GM19324 (cell line): ENCODE data around the gene PCDHGA2.
A peak's percentile ranks its signal among the peaks of the same experiment; 100 is the strongest.
"Not testable (repeated sequence)": the region's sequence is repeated elsewhere in the genome, so short reads cannot be mapped to it uniquely, and the experiment has no call there.

Experiments
- ATAC-seq: cut with Tn5 transposase; IDR thresholded peaks from one replicate; pipeline ENCODE4 v1.9.1; 2021; ENCODE audit warnings: mild to moderate bottlenecking, moderate library complexity; ENCODE audit not compliant: unreplicated experiment, low FRiP score

PCDHGA2 gene

GRCh38 chr5:141338538-141339306 is at the start of gene PCDHGA2:
Gene PCDHGA2, plus strand, starts transcription at chr5:141338760.
- ATAC-seq, result no peak

- ATAC-seq, result no peak
Observed at GRCh38 chr5:141298376-141298775, 40.2 kb upstream of the PCDHGA2 start.

DNA sequence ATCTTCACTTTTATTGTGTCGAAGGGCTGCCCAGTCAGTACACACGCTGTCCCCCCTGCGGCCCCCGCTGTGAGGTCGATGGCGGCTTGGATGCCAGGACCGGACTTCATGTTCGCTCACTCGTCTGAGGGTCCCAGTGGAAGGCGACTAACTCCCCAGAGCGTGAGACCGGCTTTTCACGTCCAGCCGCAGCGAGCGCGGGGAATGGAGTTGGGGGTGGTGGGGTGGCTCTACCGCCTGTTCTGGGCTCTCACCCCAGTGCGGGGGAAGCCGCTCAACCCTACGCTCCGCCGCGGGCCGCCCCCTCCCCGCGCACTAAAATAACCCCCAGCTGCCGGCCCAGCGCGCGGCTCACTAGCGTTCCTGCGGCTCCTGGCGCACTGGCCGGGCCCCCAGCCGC is 34.8 kb upstream of the PCDHGA2 start, which contains the start of gene SLC25A2:
Gene SLC25A2, minus strand, starts transcription at position 294 of the 400 bp plus-strand sequence. Its CDS starts 184 bp downstream, at position 110.
- ATAC-seq, result no peak

DNA sequence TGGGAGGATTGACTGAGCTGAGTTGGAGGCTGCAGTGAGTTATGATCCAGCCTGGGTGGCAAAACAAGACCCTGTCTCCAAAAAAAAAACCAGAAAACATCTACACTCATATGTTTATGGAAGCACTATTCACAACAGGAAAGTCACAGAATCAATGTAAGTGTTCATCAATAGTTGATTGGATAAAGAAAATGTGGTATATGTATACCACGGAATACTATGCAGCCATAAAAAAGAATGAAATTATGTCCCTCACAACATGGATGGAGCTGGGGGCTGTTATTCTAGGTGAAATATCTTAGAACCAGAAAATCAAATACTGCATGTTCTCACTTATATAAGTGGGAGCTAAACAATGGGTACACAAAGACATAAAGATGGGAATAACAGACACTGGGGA is 31.9 kb upstream of the PCDHGA2 start:
- ATAC-seq, result no peak

DNA sequence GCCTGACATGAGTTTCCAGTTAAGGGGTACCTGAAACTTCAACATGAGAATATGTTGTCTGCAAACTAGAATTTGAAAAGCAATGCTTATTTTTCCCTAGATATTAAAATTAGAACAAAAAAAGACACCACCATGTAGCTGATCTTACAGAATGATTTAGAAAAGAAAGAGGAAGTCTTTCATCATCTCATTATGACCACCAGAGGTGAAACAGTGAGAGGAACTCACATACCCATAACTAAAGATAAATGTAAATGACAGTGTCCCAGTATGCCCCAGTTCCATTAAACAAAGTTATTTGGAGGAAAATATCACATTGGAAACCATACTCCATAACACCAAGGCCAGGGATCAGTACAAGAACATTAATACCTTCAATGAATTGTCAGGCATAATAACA is 24.8 kb upstream of the PCDHGA2 start:
- ATAC-seq, result no peak

DNA sequence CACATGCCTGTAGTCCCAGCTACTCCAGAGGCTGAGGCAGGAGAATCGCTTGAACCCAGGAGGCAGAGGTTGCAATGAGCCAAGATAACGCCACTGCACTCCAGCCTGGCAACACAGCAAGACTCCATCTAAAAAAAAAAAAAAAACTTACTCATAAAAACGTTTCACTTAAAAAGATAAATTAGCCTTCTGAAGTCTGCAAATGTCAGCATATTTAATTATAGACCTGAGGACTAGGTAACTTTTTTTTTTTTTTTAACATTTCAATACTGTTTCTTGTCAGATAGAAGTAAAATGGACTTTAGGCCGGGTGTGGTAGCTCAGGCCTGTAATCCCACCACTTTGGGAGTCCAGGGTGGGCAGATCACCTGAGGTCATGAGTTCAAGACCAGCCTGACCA is 21.6 kb upstream of the PCDHGA2 start:
- ATAC-seq, result not testable (repeated sequence)

DNA sequence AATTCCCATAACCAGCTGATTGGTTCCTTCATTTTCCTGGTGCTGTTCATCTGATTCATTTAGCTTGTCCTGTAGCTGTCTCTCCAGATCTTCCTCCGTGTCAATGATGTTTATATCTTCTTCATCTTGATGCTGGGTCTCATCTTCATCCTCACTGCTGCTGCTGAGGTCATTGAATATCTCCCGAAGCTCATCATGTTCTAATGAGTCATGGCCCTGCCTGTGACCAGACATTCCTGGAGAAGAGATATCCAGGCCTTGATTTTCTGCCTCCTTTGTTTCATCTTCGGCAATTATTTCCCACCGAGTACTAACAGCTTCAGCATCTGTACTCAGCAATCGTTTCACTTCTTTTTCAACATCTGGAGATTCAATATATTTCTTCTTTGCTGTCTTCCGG is 19.4 kb upstream of the PCDHGA2 start:
- no peak for ATAC-seq

DNA sequence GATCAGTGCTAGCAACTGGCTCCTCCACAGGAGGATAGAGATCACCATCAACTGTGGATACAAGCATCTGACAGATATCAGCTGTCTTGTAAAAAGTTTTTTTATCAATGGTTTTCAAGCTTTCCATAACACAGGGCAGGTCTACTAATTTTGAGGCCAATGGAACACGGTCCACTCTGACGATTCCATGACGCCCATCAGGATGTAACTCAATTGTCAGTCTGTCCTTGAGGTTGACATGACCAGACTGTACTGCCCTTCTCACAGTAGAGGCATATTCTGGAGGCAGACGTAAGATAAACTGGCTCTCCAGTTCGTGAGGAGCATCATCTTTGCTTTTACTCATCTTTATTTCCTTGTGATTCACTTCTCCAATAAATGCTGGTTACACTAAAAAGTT is 18.9 kb upstream of the PCDHGA2 start:
- no peak for ATAC-seq

GRCh38 chr5:141320225-141321169 is 18.1 kb upstream of the PCDHGA2 start, which contains the start of gene TAF7:
Gene TAF7, minus strand, starts transcription at chr5:141320784. Its CDS starts 740 bp downstream, at chr5:141320044.
- peak; percentile 98 for ATAC-seq

- ATAC-seq, result no peak
Observed at GRCh38 chr5:141322261-141322660, 16.3 kb upstream of the PCDHGA2 start.

- ATAC-seq, result peak; percentile 72
Observed at GRCh38 chr5:141326088-141326854, 12.3 kb upstream of the PCDHGA2 start.

DNA sequence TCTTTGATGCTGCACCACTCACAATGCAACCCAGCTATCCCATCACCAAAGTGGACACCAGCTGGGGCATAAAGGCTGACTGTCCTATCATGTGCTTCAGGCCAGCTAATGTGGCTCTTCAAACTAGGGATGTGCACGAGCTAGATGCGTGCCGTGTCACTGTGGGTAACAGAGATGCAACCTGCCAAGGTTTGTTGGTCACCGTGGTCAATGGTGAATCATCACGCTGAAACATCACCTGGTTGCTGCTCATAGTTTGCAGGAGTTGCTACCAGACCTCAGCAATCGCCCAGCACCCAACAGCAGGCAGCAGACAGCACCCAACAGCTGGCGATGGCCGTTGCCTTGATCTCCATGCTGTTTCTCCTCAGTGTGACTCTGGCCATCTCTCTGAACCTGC is 10.3 kb upstream of the PCDHGA2 start:
- no peak for ATAC-seq

DNA sequence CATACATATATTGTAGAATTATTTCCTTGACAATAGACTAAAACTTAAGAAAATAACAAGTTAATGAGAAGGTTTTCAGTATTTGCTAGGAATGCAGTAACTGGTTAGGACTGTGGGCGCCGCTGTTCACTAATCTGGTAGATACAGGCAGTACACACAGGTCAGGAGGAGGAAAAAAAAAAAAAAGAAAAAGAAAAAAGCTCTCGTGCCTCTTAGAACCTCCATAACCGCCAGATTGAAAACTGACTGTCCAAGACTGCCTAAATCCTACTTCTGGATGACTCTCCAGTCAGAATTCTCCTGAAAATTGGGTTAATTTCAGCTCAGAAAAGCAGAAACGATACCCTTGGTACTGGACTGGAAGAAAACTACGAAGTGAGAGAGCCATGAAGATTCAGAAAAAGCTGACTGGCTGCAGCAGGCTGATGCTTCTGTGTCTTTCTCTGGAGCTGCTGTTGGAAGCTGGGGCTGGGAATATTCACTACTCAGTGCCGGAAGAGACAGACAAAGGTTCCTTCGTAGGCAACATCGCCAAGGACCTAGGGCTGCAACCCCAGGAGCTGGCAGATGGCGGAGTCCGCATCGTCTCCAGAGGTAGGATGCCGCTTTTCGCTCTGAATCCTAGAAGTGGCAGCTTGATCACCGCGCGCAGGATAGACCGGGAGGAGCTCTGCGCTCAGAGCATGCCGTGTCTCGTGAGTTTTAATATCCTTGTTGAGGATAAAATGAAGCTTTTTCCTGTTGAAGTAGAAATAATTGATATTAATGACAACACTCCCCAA is 8.1 kb upstream of the PCDHGA2 start, which contains the start of gene PCDHGA1:
Gene PCDHGA1, plus strand, starts transcription at position 216 of the 782 bp plus-strand sequence.
- no peak for ATAC-seq

- not testable (repeated sequence) for ATAC-seq
Observed at GRCh38 chr5:141332571-141332970, 6.0 kb upstream of the PCDHGA2 start.

- ATAC-seq, result not testable (repeated sequence)
Observed at GRCh38 chr5:141340781-141341354, 2.3 kb downstream of the PCDHGA2 start.

- no peak for ATAC-seq
Observed at GRCh38 chr5:141342773-141343172, 4.2 kb downstream of the PCDHGA2 start.

DNA sequence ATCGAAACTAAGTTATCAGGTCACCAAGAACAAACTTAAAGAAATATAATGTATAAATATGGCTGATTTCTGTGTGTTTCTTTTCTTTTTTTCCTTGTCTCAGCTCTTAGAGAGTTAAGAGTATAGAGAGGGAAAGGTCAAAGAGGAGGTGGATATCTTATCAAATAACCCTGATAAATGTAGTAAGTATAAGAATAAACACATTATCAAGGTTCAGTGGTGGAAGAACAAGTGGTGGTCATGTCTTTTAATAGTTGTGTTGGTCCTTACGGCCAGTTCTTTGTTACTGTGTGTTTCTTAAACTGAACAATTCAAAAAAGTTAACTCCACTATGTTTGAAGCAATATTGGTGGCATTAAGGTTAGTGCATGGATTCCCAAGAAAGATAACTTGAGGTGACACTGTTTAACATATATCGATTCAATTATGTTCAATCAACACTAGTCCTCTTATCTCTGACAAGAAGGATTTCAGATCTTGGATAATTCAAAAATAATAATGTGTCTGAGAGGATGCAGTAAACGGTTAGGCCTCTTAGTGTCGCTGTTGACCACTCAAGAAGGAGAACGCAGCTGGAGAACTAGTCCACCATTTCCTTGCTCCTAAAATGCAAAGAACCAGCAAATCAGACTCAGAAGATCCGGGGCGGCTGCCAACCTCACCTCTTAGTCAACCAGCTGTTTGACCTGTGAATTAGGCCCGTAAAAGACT is 4.8 kb downstream of the PCDHGA2 start, which contains the start of gene PCDHGA3:
Gene PCDHGA3, plus strand, starts transcription at position 588 of the 711 bp plus-strand sequence. CDS start 205 bp downstream, outside the sequence.
- ATAC-seq, result no peak

- no peak for ATAC-seq
Observed at GRCh38 chr5:141343953-141344463, 5.4 kb downstream of the PCDHGA2 start.
